H1 (cell line): ENCODE data around the gene RIPOR3. TPM values are rescaled to one million over a fixed set of nuclear protein-coding genes. Genes with fewer than 3 reads are reported as not detected.

Source experiments
- CTCF ChIA-PET: fragments of 300-600 bp; sonication (Branson Sonifier 250); formaldehyde crosslinking; loops from one replicate; lab custom pipeline; 2021; ENCODE audit not compliant: partially characterized antibody; lab: Charles Lee
- POLR2A ChIA-PET: fragments of 300-600 bp; sonication (Branson Sonifier 250); formaldehyde crosslinking; loops from one replicate; lab custom pipeline; 2021; ENCODE audit warnings: inconsistent platforms; ENCODE audit not compliant: partially characterized antibody; lab: Charles Lee
- DNase-seq, 2 experiments: peaks; one replicate each; pipeline versions ENCODE4 v3.0.0 to v3.0.0-alpha.2; 2010 to 2022; ENCODE audit warnings: low spot score in 2 of 2, low read depth in 1 of 2, mixed read lengths in 1 of 2
- FAIRE-seq: peaks from 2 replicates; lab custom pipeline; 2011; peaks lifted over from hg19 to GRCh38; lab: Jason Lieb, UNC
- H2AFZ ChIP-seq: 2 replicates; pipeline ENCODE4 v1.8.1; 2012; ENCODE audit warnings: low read length, inconsistent platforms
- H2AK5ac ChIP-seq: 2 replicates; pipeline ENCODE4 v1.6.1; 2013; ENCODE audit warnings: low read depth, low read length
- H2BK120ac ChIP-seq: replicated peaks from 2 replicates; pipeline ENCODE3; 2013; ENCODE audit warnings: low read depth, low read length, inconsistent platforms
- H2BK12ac ChIP-seq: 2 replicates; pipeline ENCODE4 v1.6.1; 2013; ENCODE audit warnings: low read depth, low read length
- H2BK15ac ChIP-seq: 2 replicates; pipeline ENCODE4 v1.6.1; 2013; ENCODE audit warnings: low read length
- H2BK20ac ChIP-seq: 2 replicates; pipeline ENCODE4 v1.6.1; 2013; ENCODE audit warnings: low read length
- H2BK5ac ChIP-seq: 2 replicates; pipeline ENCODE4 v1.6.1; 2013; ENCODE audit warnings: low read depth, low read length
- H3K14ac ChIP-seq: 2 replicates; pipeline ENCODE4 v1.6.1; 2013; ENCODE audit warnings: inconsistent platforms; ENCODE audit not compliant: insufficient read length
- H3K18ac ChIP-seq: 2 replicates; pipeline ENCODE4 v1.6.1; 2013; ENCODE audit warnings: low read length; ENCODE audit errors: extremely low read depth
- H3K23ac ChIP-seq: 2 replicates; pipeline ENCODE4 v1.6.1; 2013; ENCODE audit warnings: inconsistent platforms; ENCODE audit not compliant: insufficient read length
- H3K23me2 ChIP-seq: 2 replicates; pipeline ENCODE4 v1.6.1; 2013; ENCODE audit warnings: low read depth, low read length
- H3K27ac ChIP-seq: 2 replicates; pipeline ENCODE4 v1.6.1; 2011; ENCODE audit warnings: low read depth, low read length, inconsistent platforms
- H3K27me3 ChIP-seq, 4 experiments: replicated peaks in 1 of 4; 1 replicate in 1 of 4; 2 replicates in 3 of 4; pipeline versions ENCODE4 v1.6.1 to v1.8.1; 2011 to 2013; ENCODE audit warnings: low read length in 3 of 4, mild to moderate bottlenecking in 3 of 4, inconsistent platforms in 2 of 4, mixed read lengths in 2 of 4, moderate library complexity in 1 of 4; ENCODE audit not compliant: control insufficient read depth in 3 of 4, insufficient read depth in 3 of 4; ENCODE audit errors: extremely low read depth in 1 of 4
- H3K36me3 ChIP-seq, 4 experiments: 2 replicates each; pipeline versions ENCODE4 v1.6.1 to v1.8.1; 2011 to 2013; ENCODE audit warnings: mild to moderate bottlenecking in 4 of 4, low read length in 3 of 4, moderate library complexity in 2 of 4, control low read depth in 1 of 4, inconsistent platforms in 1 of 4; ENCODE audit not compliant: insufficient read depth in 4 of 4, control insufficient read depth in 2 of 4
- H3K4ac ChIP-seq: replicated peaks from 2 replicates; pipeline ENCODE3; 2013; ENCODE audit warnings: low read length, low read depth, mixed read lengths, inconsistent platforms; ENCODE audit not compliant: insufficient read length
- H3K4me1 ChIP-seq, 4 experiments: replicated peaks in 1 of 4; 1 replicate in 1 of 4; 2 replicates in 3 of 4; pipeline versions ENCODE4 v1.6.1 to v1.8.1; 2011 to 2013; ENCODE audit warnings: low read length in 3 of 4, inconsistent platforms in 2 of 4, mixed read lengths in 1 of 4; ENCODE audit not compliant: insufficient read depth in 4 of 4, control insufficient read depth in 3 of 4
- H3K4me2 ChIP-seq, 2 experiments: 2 replicates each; pipeline versions ENCODE4 v1.6.1 to v1.8.1; 2011 to 2013; ENCODE audit warnings: low read depth in 2 of 2, low read length in 2 of 2, control low read depth in 1 of 2, inconsistent platforms in 1 of 2, mild to moderate bottlenecking in 1 of 2; ENCODE audit not compliant: insufficient read depth in 1 of 2
- H3K4me3 ChIP-seq, 4 experiments: fragments of 200-600, 300-600 bp in 1 of 4; sonication (generic), shearing (Covaris generic), sonication (Bioruptor Twin) in 1 of 4; 2 replicates each; pipeline versions ENCODE4 v1.5.1 to v1.8.1; 2011 to 2016; ENCODE audit warnings: low read length in 4 of 4, low read depth in 3 of 4, control low read depth in 2 of 4, inconsistent platforms in 2 of 4, mild to moderate bottlenecking in 2 of 4, mixed read lengths in 1 of 4, moderate library complexity in 1 of 4; ENCODE audit not compliant: insufficient read depth in 2 of 4; ENCODE audit errors: extremely low read depth in 1 of 4
- H3K56ac ChIP-seq: replicated peaks from 2 replicates; pipeline ENCODE3; 2013; ENCODE audit warnings: low read depth, mild to moderate bottlenecking, mixed read lengths, low read length, inconsistent platforms; ENCODE audit not compliant: insufficient read length
- H3K79me1 ChIP-seq: 2 replicates; pipeline ENCODE4 v1.6.1; 2013; ENCODE audit warnings: low read depth, low read length, control low read depth
- H3K79me2 ChIP-seq, 2 experiments: 2 replicates each; pipeline versions ENCODE4 v1.6.1 to v1.8.1; 2012 to 2013; ENCODE audit warnings: low read length in 2 of 2, mild to moderate bottlenecking in 2 of 2, inconsistent platforms in 1 of 2; ENCODE audit not compliant: insufficient read depth in 2 of 2, control insufficient read depth in 1 of 2
- H3K9ac ChIP-seq, 4 experiments: replicated peaks in 1 of 4; 1 replicate in 1 of 4; 2 replicates in 3 of 4; pipeline versions ENCODE4 v1.6.1 to v1.8.1; 2011 to 2013; ENCODE audit warnings: low read depth in 3 of 4, low read length in 3 of 4, control low read depth in 2 of 4, mild to moderate bottlenecking in 2 of 4, moderate library complexity in 2 of 4, inconsistent platforms in 1 of 4; ENCODE audit errors: extremely low read depth in 1 of 4
- H3K9me3 ChIP-seq, 2 experiments: 2 replicates each; pipeline versions ENCODE4 v1.6.1 to v1.8.1; 2012 to 2013; ENCODE audit warnings: mild to moderate bottlenecking in 2 of 2, moderate library complexity in 2 of 2, control low read depth in 1 of 2, inconsistent platforms in 1 of 2, low read depth in 1 of 2, low read length in 1 of 2, mixed read lengths in 1 of 2; ENCODE audit not compliant: insufficient read depth in 2 of 2
- H4K20me1 ChIP-seq, 2 experiments: replicated peaks in 1 of 2; 2 replicates each; pipeline versions ENCODE3 to v1.8.1; 2011 to 2013; ENCODE audit warnings: inconsistent platforms in 2 of 2, low read length in 2 of 2, mild to moderate bottlenecking in 1 of 2; ENCODE audit not compliant: insufficient read depth in 2 of 2, control insufficient read depth in 1 of 2
- H4K5ac ChIP-seq: 2 replicates; pipeline ENCODE4 v1.6.1; 2013; ENCODE audit warnings: low read length, low read depth, mixed read lengths, inconsistent platforms; ENCODE audit not compliant: insufficient read length
- H4K8ac ChIP-seq: 2 replicates; pipeline ENCODE4 v1.8.0; 2013; ENCODE audit warnings: mild to moderate bottlenecking, moderate library complexity, low read length, inconsistent platforms; ENCODE audit not compliant: insufficient read depth; ENCODE audit errors: extremely low read depth
- H4K91ac ChIP-seq: replicated peaks from 2 replicates; pipeline ENCODE3; 2013; ENCODE audit warnings: low read length, mixed read lengths, inconsistent platforms; ENCODE audit not compliant: insufficient read length
- MAFK ChIP-seq: IDR thresholded peaks from 2 replicates; pipeline ENCODE4 v1.6.1; 2012; ENCODE audit warnings: low read depth, mild to moderate bottlenecking, improper control_type of control experiment, low read length
- WGBS, 2 experiments: shearing (Covaris generic) in 1 of 2; methylation state at CpG; one replicate each; pipeline versions ENCODE4 v1.1.6 to v1.1.7; 2013 to 2015; ENCODE audit warnings: low lambda C conversion rate in 2 of 2, mixed read lengths in 2 of 2, inconsistent platforms in 1 of 2, low coverage in 1 of 2, missing lambda C conversion rate in 1 of 2; ENCODE audit not compliant: insufficient replicate concordance in 2 of 2, insufficient coverage in 1 of 2, insufficient read length in 1 of 2; ENCODE audit errors: extremely low coverage in 1 of 2, missing lambda C conversion rate in 1 of 2; 5-methylcytosine and 5-hydroxymethylcytosine counted together
- polyA plus RNA-seq, 7 experiments: library from polyadenylated mRNA; depleted of rRNA in 3 of 7; stranded (reverse) in 5 of 7; unstranded in 2 of 7; fragments of >200 nt in 5 of 7; fragments of 200-250 nt in 2 of 7; gene quantifications; 1 replicate in 5 of 7; 2 replicates in 1 of 7; 4 replicates in 1 of 7; pipeline versions ENCODE4 v1.2.1 to v1.2.3, GENCODE V29; 2011 to 2013; ENCODE audit warnings: missing spikeins in 2 of 7, mixed read lengths in 2 of 7
- total RNA-seq: library from RNA; stranded (reverse); fragmentation: NEBNext Ultra II Directional; extraction: Animal tissue kit (Norgen Biotek cat#: 25700); gene quantifications from 2 replicates; pipeline ENCODE4 v1.2.1, GENCODE V29; 2021

The RIPOR3 gene
- total and polyA plus RNA-seq, 2 of the 8 experiments (the other 6 are each of a cell fraction or from before 2014, with no cell fraction given), result 3.6 to 4.5 TPM

GRCh38 chr20:50688256-50688975, 2.9 kb downstream of the RIPOR3 start:
- CTCF ChIA-PET, result interaction anchor here (0.6 to 4.8 kb wide), 8 partner anchors 25 to 106 kb away, joined by 3 to 28 read pairs (median 3); partner anchors contain the start of gene BCAS4
- Histone ChIP-seq H3K4me2 (no peak overlapping the region), H3K4me1 (peaks cover 16 to 24% (median 18%) of the 10 kb centered on the region in 4 experiments), H4K8ac (no peak overlapping the region), H4K20me1 (no peaks in the 10 kb centered on the region), H3K4me3 (no peak overlapping the region), H4K91ac (no peak overlapping the region), H2BK5ac (0 out of 2 replicates have a peak overlapping the region, but pooled peaks have one; percentile 22), H2BK12ac (no peak overlapping the region), H3K9ac (no peak overlapping the region), H2BK120ac (no peak overlapping the region), H3K23me2 (peaks cover 19% of the 10 kb centered on the region), H4K5ac (no peak overlapping the region), H3K9me3 (no peaks in the 10 kb centered on the region), H2AFZ (no peak overlapping the region), H3K27ac (no peak overlapping the region), H3K14ac (no peak overlapping the region), H3K4ac (no peak overlapping the region), H3K27me3 (0 out of 7 replicates have a peak, but pooled peaks cover 0 to 2% (median 0%) of the 10 kb centered on the region in 4 experiments), H3K23ac (no peak overlapping the region), H3K79me1 (no peaks in the 10 kb centered on the region; the same call in 1 of the 2 replicates), H3K56ac (no peak overlapping the region), H3K79me2 (no peaks in the 10 kb centered on the region; a peak in 1 of 4 replicates), H2BK20ac (peak overlapping the region; percentile 8; the same call in 1 of the 2 replicates), H3K18ac (peak overlapping the region; percentile 73; the same call in 1 of the 2 replicates), H2AK5ac (no peak overlapping the region), H2BK15ac (no peak overlapping the region; the same call in 1 of the 2 replicates), H3K36me3 (no peaks in the 10 kb centered on the region)
- 88% methylated on average over 8 of the region's 8 CpGs; no CpG with 5 or more reads in 1 of the 2 experiments for WGBS, 2 experiments
- FAIRE-seq (no peak), DNase-seq (no peak)
- POLR2A ChIA-PET, result no interaction called here
- TF ChIP-seq MAFK, result no peak
